H1 (cell line): ENCODE data around the gene RMND1. TPM values are rescaled to one million over a fixed set of nuclear protein-coding genes. Genes with fewer than 3 reads are reported as not detected.

ENCODE experiments used
- CTCF ChIA-PET: fragments of 300-600 bp; sonication (Branson Sonifier 250); formaldehyde crosslinking; loops from one replicate; lab custom pipeline; 2021; ENCODE audit not compliant: partially characterized antibody; lab: Charles Lee
- POLR2A ChIA-PET: fragments of 300-600 bp; sonication (Branson Sonifier 250); formaldehyde crosslinking; loops from one replicate; lab custom pipeline; 2021; ENCODE audit warnings: inconsistent platforms; ENCODE audit not compliant: partially characterized antibody; lab: Charles Lee
- DNase-seq, 2 experiments: peaks; one replicate each; pipeline versions ENCODE4 v3.0.0 to v3.0.0-alpha.2; 2010 to 2022; ENCODE audit warnings: low spot score in 2 of 2, low read depth in 1 of 2, mixed read lengths in 1 of 2
- FAIRE-seq: peaks from 2 replicates; lab custom pipeline; 2011; peaks lifted over from hg19 to GRCh38; lab: Jason Lieb, UNC
- H2AFZ ChIP-seq: 2 replicates; pipeline ENCODE4 v1.8.1; 2012; ENCODE audit warnings: low read length, inconsistent platforms
- H2AK5ac ChIP-seq: 2 replicates; pipeline ENCODE4 v1.6.1; 2013; ENCODE audit warnings: low read depth, low read length
- H2BK120ac ChIP-seq: replicated peaks from 2 replicates; pipeline ENCODE3; 2013; ENCODE audit warnings: low read depth, low read length, inconsistent platforms
- H2BK12ac ChIP-seq: 2 replicates; pipeline ENCODE4 v1.6.1; 2013; ENCODE audit warnings: low read depth, low read length
- H2BK15ac ChIP-seq: 2 replicates; pipeline ENCODE4 v1.6.1; 2013; ENCODE audit warnings: low read length
- H2BK20ac ChIP-seq: 2 replicates; pipeline ENCODE4 v1.6.1; 2013; ENCODE audit warnings: low read length
- H2BK5ac ChIP-seq: 2 replicates; pipeline ENCODE4 v1.6.1; 2013; ENCODE audit warnings: low read depth, low read length
- H3K14ac ChIP-seq: 2 replicates; pipeline ENCODE4 v1.6.1; 2013; ENCODE audit warnings: inconsistent platforms; ENCODE audit not compliant: insufficient read length
- H3K18ac ChIP-seq: 2 replicates; pipeline ENCODE4 v1.6.1; 2013; ENCODE audit warnings: low read length; ENCODE audit errors: extremely low read depth
- H3K23ac ChIP-seq: 2 replicates; pipeline ENCODE4 v1.6.1; 2013; ENCODE audit warnings: inconsistent platforms; ENCODE audit not compliant: insufficient read length
- H3K23me2 ChIP-seq: 2 replicates; pipeline ENCODE4 v1.6.1; 2013; ENCODE audit warnings: low read depth, low read length
- H3K27ac ChIP-seq: 2 replicates; pipeline ENCODE4 v1.6.1; 2011; ENCODE audit warnings: low read depth, low read length, inconsistent platforms
- H3K27me3 ChIP-seq, 4 experiments: replicated peaks in 1 of 4; 1 replicate in 1 of 4; 2 replicates in 3 of 4; pipeline versions ENCODE4 v1.6.1 to v1.8.1; 2011 to 2013; ENCODE audit warnings: low read length in 3 of 4, mild to moderate bottlenecking in 3 of 4, inconsistent platforms in 2 of 4, mixed read lengths in 2 of 4, moderate library complexity in 1 of 4; ENCODE audit not compliant: control insufficient read depth in 3 of 4, insufficient read depth in 3 of 4; ENCODE audit errors: extremely low read depth in 1 of 4
- H3K36me3 ChIP-seq, 4 experiments: 2 replicates each; pipeline versions ENCODE4 v1.6.1 to v1.8.1; 2011 to 2013; ENCODE audit warnings: mild to moderate bottlenecking in 4 of 4, low read length in 3 of 4, moderate library complexity in 2 of 4, control low read depth in 1 of 4, inconsistent platforms in 1 of 4; ENCODE audit not compliant: insufficient read depth in 4 of 4, control insufficient read depth in 2 of 4
- H3K4ac ChIP-seq: replicated peaks from 2 replicates; pipeline ENCODE3; 2013; ENCODE audit warnings: low read length, low read depth, mixed read lengths, inconsistent platforms; ENCODE audit not compliant: insufficient read length
- H3K4me1 ChIP-seq, 4 experiments: replicated peaks in 1 of 4; 1 replicate in 1 of 4; 2 replicates in 3 of 4; pipeline versions ENCODE4 v1.6.1 to v1.8.1; 2011 to 2013; ENCODE audit warnings: low read length in 3 of 4, inconsistent platforms in 2 of 4, mixed read lengths in 1 of 4; ENCODE audit not compliant: insufficient read depth in 4 of 4, control insufficient read depth in 3 of 4
- H3K4me2 ChIP-seq, 2 experiments: 2 replicates each; pipeline versions ENCODE4 v1.6.1 to v1.8.1; 2011 to 2013; ENCODE audit warnings: low read depth in 2 of 2, low read length in 2 of 2, control low read depth in 1 of 2, inconsistent platforms in 1 of 2, mild to moderate bottlenecking in 1 of 2; ENCODE audit not compliant: insufficient read depth in 1 of 2
- H3K4me3 ChIP-seq, 4 experiments: fragments of 200-600, 300-600 bp in 1 of 4; sonication (generic), shearing (Covaris generic), sonication (Bioruptor Twin) in 1 of 4; 2 replicates each; pipeline versions ENCODE4 v1.5.1 to v1.8.1; 2011 to 2016; ENCODE audit warnings: low read length in 4 of 4, low read depth in 3 of 4, control low read depth in 2 of 4, inconsistent platforms in 2 of 4, mild to moderate bottlenecking in 2 of 4, mixed read lengths in 1 of 4, moderate library complexity in 1 of 4; ENCODE audit not compliant: insufficient read depth in 2 of 4; ENCODE audit errors: extremely low read depth in 1 of 4
- H3K56ac ChIP-seq: replicated peaks from 2 replicates; pipeline ENCODE3; 2013; ENCODE audit warnings: low read depth, mild to moderate bottlenecking, mixed read lengths, low read length, inconsistent platforms; ENCODE audit not compliant: insufficient read length
- H3K79me1 ChIP-seq: 2 replicates; pipeline ENCODE4 v1.6.1; 2013; ENCODE audit warnings: low read depth, low read length, control low read depth
- H3K79me2 ChIP-seq, 2 experiments: 2 replicates each; pipeline versions ENCODE4 v1.6.1 to v1.8.1; 2012 to 2013; ENCODE audit warnings: low read length in 2 of 2, mild to moderate bottlenecking in 2 of 2, inconsistent platforms in 1 of 2; ENCODE audit not compliant: insufficient read depth in 2 of 2, control insufficient read depth in 1 of 2
- H3K9ac ChIP-seq, 4 experiments: replicated peaks in 1 of 4; 1 replicate in 1 of 4; 2 replicates in 3 of 4; pipeline versions ENCODE4 v1.6.1 to v1.8.1; 2011 to 2013; ENCODE audit warnings: low read depth in 3 of 4, low read length in 3 of 4, control low read depth in 2 of 4, mild to moderate bottlenecking in 2 of 4, moderate library complexity in 2 of 4, inconsistent platforms in 1 of 4; ENCODE audit errors: extremely low read depth in 1 of 4
- H3K9me3 ChIP-seq, 2 experiments: 2 replicates each; pipeline versions ENCODE4 v1.6.1 to v1.8.1; 2012 to 2013; ENCODE audit warnings: mild to moderate bottlenecking in 2 of 2, moderate library complexity in 2 of 2, control low read depth in 1 of 2, inconsistent platforms in 1 of 2, low read depth in 1 of 2, low read length in 1 of 2, mixed read lengths in 1 of 2; ENCODE audit not compliant: insufficient read depth in 2 of 2
- H4K20me1 ChIP-seq, 2 experiments: replicated peaks in 1 of 2; 2 replicates each; pipeline versions ENCODE3 to v1.8.1; 2011 to 2013; ENCODE audit warnings: inconsistent platforms in 2 of 2, low read length in 2 of 2, mild to moderate bottlenecking in 1 of 2; ENCODE audit not compliant: insufficient read depth in 2 of 2, control insufficient read depth in 1 of 2
- H4K5ac ChIP-seq: 2 replicates; pipeline ENCODE4 v1.6.1; 2013; ENCODE audit warnings: low read length, low read depth, mixed read lengths, inconsistent platforms; ENCODE audit not compliant: insufficient read length
- H4K8ac ChIP-seq: 2 replicates; pipeline ENCODE4 v1.8.0; 2013; ENCODE audit warnings: mild to moderate bottlenecking, moderate library complexity, low read length, inconsistent platforms; ENCODE audit not compliant: insufficient read depth; ENCODE audit errors: extremely low read depth
- H4K91ac ChIP-seq: replicated peaks from 2 replicates; pipeline ENCODE3; 2013; ENCODE audit warnings: low read length, mixed read lengths, inconsistent platforms; ENCODE audit not compliant: insufficient read length
- FOSL1 ChIP-seq: IDR thresholded peaks from 2 replicates; pipeline ENCODE4 v1.6.1; 2011; ENCODE audit warnings: mild to moderate bottlenecking, low read depth, low read length, moderate library complexity; ENCODE audit not compliant: insufficient read depth
- KDM1A ChIP-seq: fragments of 200-600, 300-600 bp; sonication (generic); IDR thresholded peaks from 2 replicates; pipeline ENCODE4 v1.7.1; 2016; ENCODE audit warnings: mild to moderate bottlenecking, low read length, borderline replicate concordance
- KDM4A ChIP-seq: IDR thresholded peaks from one replicate; pipeline ENCODE4 v1.7.1; 2012; ENCODE audit warnings: low read depth, mild to moderate bottlenecking, moderate library complexity, low read length, inconsistent platforms; ENCODE audit not compliant: severe bottlenecking
- NRF1 ChIP-seq: IDR thresholded peaks from 2 replicates; pipeline ENCODE4 v1.6.1; 2011; ENCODE audit warnings: mild to moderate bottlenecking, low read depth, low read length, improper control_type of control experiment
- PHF8 ChIP-seq: fragments of 200-600 bp; sonication (generic); conservative IDR thresholded peaks from 2 replicates; pipeline ENCODE4 v1.7.1; 2012; ENCODE audit warnings: low read depth, mild to moderate bottlenecking, inconsistent platforms, low read length, moderate library complexity
- SAP30 ChIP-seq: fragments of 300-600 bp; sonication (generic); IDR thresholded peaks from 2 replicates; pipeline ENCODE4 v1.7.1; 2012; ENCODE audit warnings: low read length, moderate library complexity, mild to moderate bottlenecking, inconsistent platforms; ENCODE audit not compliant: insufficient read depth, insufficient replicate concordance
- WGBS, 2 experiments: shearing (Covaris generic) in 1 of 2; methylation state at CpG; one replicate each; pipeline versions ENCODE4 v1.1.6 to v1.1.7; 2013 to 2015; ENCODE audit warnings: low lambda C conversion rate in 2 of 2, mixed read lengths in 2 of 2, inconsistent platforms in 1 of 2, low coverage in 1 of 2, missing lambda C conversion rate in 1 of 2; ENCODE audit not compliant: insufficient replicate concordance in 2 of 2, insufficient coverage in 1 of 2, insufficient read length in 1 of 2; ENCODE audit errors: extremely low coverage in 1 of 2, missing lambda C conversion rate in 1 of 2; 5-methylcytosine and 5-hydroxymethylcytosine counted together
- polyA plus RNA-seq, 7 experiments: library from polyadenylated mRNA; depleted of rRNA in 3 of 7; stranded (reverse) in 5 of 7; unstranded in 2 of 7; fragments of >200 nt in 5 of 7; fragments of 200-250 nt in 2 of 7; gene quantifications; 1 replicate in 5 of 7; 2 replicates in 1 of 7; 4 replicates in 1 of 7; pipeline versions ENCODE4 v1.2.1 to v1.2.3, GENCODE V29; 2011 to 2013; ENCODE audit warnings: missing spikeins in 2 of 7, mixed read lengths in 2 of 7
- total RNA-seq: library from RNA; stranded (reverse); fragmentation: NEBNext Ultra II Directional; extraction: Animal tissue kit (Norgen Biotek cat#: 25700); gene quantifications from 2 replicates; pipeline ENCODE4 v1.2.1, GENCODE V29; 2021

RMND1 gene
- total and polyA plus RNA-seq, 2 of the 8 experiments (the other 6 are each of a cell fraction or from before 2014, with no cell fraction given): 7.3 to 21.9 TPM

- H3K79me1 ChIP-seq: no peaks in the 10 kb centered on the region; the same call in 1 of the 2 replicates
- H3K79me2 ChIP-seq: peaks cover 9 to 62% of the 10 kb centered on the region in 2 experiments
- H4K91ac ChIP-seq: peak overlapping the region; percentile 40
- no peaks in the 10 kb centered on the region; the same call in 1 of the 2 replicates for H3K23me2 ChIP-seq
- H3K9me3 ChIP-seq: peaks cover 0 to 3% of the 10 kb centered on the region in 2 experiments; a peak in 1 of 4 replicates
- peak; percentile 23 for TF ChIP-seq KDM4A
- TF ChIP-seq NRF1: no peak
- no peak for TF ChIP-seq FOSL1
- TF ChIP-seq SAP30: peak; percentile 52
- peak; percentile 62; the same call in 1 of the 2 replicates for TF ChIP-seq PHF8
- 0 out of 2 replicates have a peak, but pooled peaks have one; percentile 5 for TF ChIP-seq KDM1A
- TF ChIP-seq, all 59 proteins: peak for 4
- H3K4me2 ChIP-seq: peak overlapping the region; percentile 71
- no peak overlapping the region for H3K4ac ChIP-seq
- peak overlapping the region; percentile 19 for H4K5ac ChIP-seq
- H3K56ac ChIP-seq: peak overlapping the region; percentile 55
- 5% methylated on average over 22 of the region's 22 CpGs; no CpG with 5 or more reads in 1 of the 2 experiments for WGBS, 2 experiments
- H3K4me1 ChIP-seq: peaks cover 0 to 3% (median 0%) of the 10 kb centered on the region in 4 experiments; a peak in 1 of 7 replicates
- peaks cover 0 to 3% of the 10 kb centered on the region in 2 experiments for H4K20me1 ChIP-seq
- no peak overlapping the region for H2BK120ac ChIP-seq
- no peak for DNase-seq
- peaks cover 0 to 4% (median 0%) of the 10 kb centered on the region in 4 experiments; a peak in 3 of 8 replicates for H3K36me3 ChIP-seq
- H2AK5ac ChIP-seq: no peak overlapping the region
- no peaks in the 10 kb centered on the region for H3K27me3 ChIP-seq
- no peak for FAIRE-seq
- H3K18ac ChIP-seq: peak overlapping the region; percentile 82; the same call in 1 of the 2 replicates
- H3K23ac ChIP-seq: no peak overlapping the region
- no peak overlapping the region for H2BK12ac ChIP-seq
- H3K14ac ChIP-seq: no peak overlapping the region
- peak overlapping the region; percentile 39 to 93 (median 74) for H3K9ac ChIP-seq
- peak overlapping the region; percentile 91; the same call in 1 of the 2 replicates for H4K8ac ChIP-seq
- POLR2A ChIA-PET: interaction anchor here (0.6 to 3.4 kb wide), 12 partner anchors 10 to 170 kb away, joined by 3 to 18 read pairs (median 4); no protein-coding TSS in a partner anchor
- H2AFZ ChIP-seq: no peak overlapping the region; the same call in 1 of the 2 replicates
- H3K27ac ChIP-seq: peak overlapping the region; percentile 72
- H2BK15ac ChIP-seq: no peak overlapping the region
- peak overlapping the region; percentile 82 for H2BK5ac ChIP-seq
- no peak overlapping the region for H2BK20ac ChIP-seq
- H3K4me3 ChIP-seq: peak overlapping the region; percentile 53 to 92 (median 88)
- CTCF ChIA-PET: interaction anchor here (0.7 to 2.0 kb wide), 4 partner anchors 10 to 459 kb away, joined by 3 to 11 read pairs (median 4); no protein-coding TSS in a partner anchor
Measured at GRCh38 chr6:151451417-151451949, 443 bp downstream of the RMND1 start.
